ENCODE results near the gene FAM216B.

- TF ChIP-seq CTCF (conservative IDR thresholded peaks at IDR 0.05) (no peak), ZFX (IDR thresholded peaks at IDR 0.05) (no peak)
Observed at GRCh38 chr13:42762251-42762650, 19.1 kb upstream of the FAM216B start.
